BE2C (cell line): ENCODE results near the gene SMU1.
A peak's percentile ranks its signal among the peaks of the same experiment; 100 is the strongest.

Experiments
- DNase-seq: peaks from one replicate; pipeline ENCODE4 v3.0.0-alpha.2; 2020
- H3K27me3 ChIP-seq: fragments of 250-450 bp; sonication (Bioruptor Pico); 2 replicates; pipeline ENCODE4 v1.5.1; 2020; ENCODE audit warnings: mild to moderate bottlenecking
- H3K36me3 ChIP-seq: fragments of 250-450 bp; sonication (Bioruptor Pico); 2 replicates; pipeline ENCODE4 v1.5.1; 2020; ENCODE audit warnings: mild to moderate bottlenecking
- H3K4me1 ChIP-seq: fragments of 250-450 bp; sonication (Bioruptor Pico); 2 replicates; pipeline ENCODE4 v1.5.1; 2020
- H3K4me3 ChIP-seq: 2 replicates; pipeline ENCODE4 v1.5.1; 2011; ENCODE audit warnings: low read depth, low read length
- H3K9me3 ChIP-seq: fragments of 250-450 bp; sonication (Bioruptor Pico); 2 replicates; pipeline ENCODE4 v1.5.1; 2020
- CTCF ChIP-seq: IDR thresholded peaks from 2 replicates; pipeline ENCODE4 v1.5.1; 2012; ENCODE audit warnings: mild to moderate bottlenecking, low read depth, low read length

SMU1 gene

GRCh38 chr9:33046061-33046460 lies 30.4 kb downstream of the SMU1 start:
- Histone ChIP-seq H3K4me3 (no peak overlapping the region), H3K36me3 (peaks cover 20% of the 10 kb centered on the region), H3K9me3 (no peaks in the 10 kb centered on the region), H3K4me1 (no peaks in the 10 kb centered on the region), H3K27me3 (no peaks in the 10 kb centered on the region)
- no peak for DNase-seq
- TF ChIP-seq CTCF, result no peak

GRCh38 chr9:33044677-33045282 lies 31.7 kb downstream of the SMU1 start:
- peak; percentile 70 for TF ChIP-seq CTCF
- Histone ChIP-seq H3K36me3 (peaks cover 30% of the 10 kb centered on the region), H3K4me3 (peak overlapping the region; percentile 65), H3K4me1 (no peaks in the 10 kb centered on the region), H3K9me3 (no peaks in the 10 kb centered on the region), H3K27me3 (no peaks in the 10 kb centered on the region)
- peak; percentile 50 for DNase-seq

GRCh38 chr9:33044162-33044673 lies 32.3 kb downstream of the SMU1 start:
- Histone ChIP-seq H3K9me3 (no peaks in the 10 kb centered on the region), H3K4me1 (no peaks in the 10 kb centered on the region), H3K36me3 (peaks cover 32% of the 10 kb centered on the region), H3K27me3 (no peaks in the 10 kb centered on the region), H3K4me3 (peak overlapping the region; percentile 65)
- DNase-seq, result peak; percentile 85
- TF ChIP-seq CTCF, result no peak

GRCh38 chr9:33043671-33044070 lies 32.8 kb downstream of the SMU1 start:
- Histone ChIP-seq H3K36me3 (peaks cover 33% of the 10 kb centered on the region), H3K4me3 (peak overlapping the region; percentile 65), H3K4me1 (no peaks in the 10 kb centered on the region), H3K9me3 (no peaks in the 10 kb centered on the region), H3K27me3 (no peaks in the 10 kb centered on the region)
- no peak for TF ChIP-seq CTCF
- no peak for DNase-seq

GRCh38 chr9:33042473-33042872 lies 34.0 kb downstream of the SMU1 start:
- no peak for TF ChIP-seq CTCF
- no peaks in the 10 kb centered on the region for H3K27me3 ChIP-seq
- peaks cover 40% of the 10 kb centered on the region for H3K36me3 ChIP-seq
- no peaks in the 10 kb centered on the region for H3K9me3 ChIP-seq
- no peak overlapping the region for H3K4me3 ChIP-seq
- H3K4me1 ChIP-seq, result no peaks in the 10 kb centered on the region
- no peak for DNase-seq

- Histone ChIP-seq H3K36me3 (peaks cover 44% of the 10 kb centered on the region), H3K27me3 (no peaks in the 10 kb centered on the region), H3K9me3 (no peaks in the 10 kb centered on the region), H3K4me1 (no peaks in the 10 kb centered on the region), H3K4me3 (no peak overlapping the region)
- DNase-seq, result no peak
- no peak for TF ChIP-seq CTCF
Measured at GRCh38 chr9:33041432-33042188, 34.9 kb downstream of the SMU1 start.
